Mesothelial cell of epicardium (in vitro differentiated cells): ENCODE results near the gene ZNF446. TPM values are rescaled to one million over a fixed set of nuclear protein-coding genes. Genes with fewer than 3 reads are reported as not detected.
A peak's percentile ranks its signal among the peaks of the same experiment; 100 is the strongest.

Experiments
- DNase-seq, 2 experiments: peaks; one replicate each; pipeline ENCODE4 v3.0.0; 2021; ENCODE audit warnings: low spot score in 2 of 2; ENCODE audit not compliant: unreplicated experiment in 2 of 2
- H3K27ac Mint-ChIP-seq: 2 replicates; pipeline ENCODE4 v1.8.0; 2021; ENCODE audit warnings: mixed read lengths
- H3K27me3 Mint-ChIP-seq: 2 replicates; pipeline ENCODE4 v1.8.0; 2021; ENCODE audit warnings: low read depth, mixed read lengths
- H3K36me3 Mint-ChIP-seq: 2 replicates; pipeline ENCODE4 v1.8.0; 2021; ENCODE audit warnings: mixed read lengths
- H3K4me1 Mint-ChIP-seq: 2 replicates; pipeline ENCODE4 v1.8.0; 2021; ENCODE audit warnings: mixed read lengths
- H3K4me3 Mint-ChIP-seq: 2 replicates; pipeline ENCODE4 v1.8.0; 2021; ENCODE audit warnings: mild to moderate bottlenecking, moderate library complexity, mixed read lengths
- H3K9me3 Mint-ChIP-seq: 2 replicates; pipeline ENCODE4 v1.8.0; 2021; ENCODE audit warnings: mixed read lengths
- total RNA-seq: library from RNA; stranded (reverse); gene quantifications from 3 replicates; pipeline ENCODE4 v1.2.1, GENCODE V29; 2021
- TF ChIP-seq, protein P1 (sequence below): fragments of 200-600 bp; sonication (generic); IDR thresholded peaks from one replicate; pipeline ENCODE4 v1.5.0; 2021; ENCODE audit warnings: antibody characterized with exemption; ENCODE audit not compliant: unreplicated experiment

The ZNF446 gene
- total RNA-seq, 1 donor from 2014 or later: 18.0 TPM

DNA sequence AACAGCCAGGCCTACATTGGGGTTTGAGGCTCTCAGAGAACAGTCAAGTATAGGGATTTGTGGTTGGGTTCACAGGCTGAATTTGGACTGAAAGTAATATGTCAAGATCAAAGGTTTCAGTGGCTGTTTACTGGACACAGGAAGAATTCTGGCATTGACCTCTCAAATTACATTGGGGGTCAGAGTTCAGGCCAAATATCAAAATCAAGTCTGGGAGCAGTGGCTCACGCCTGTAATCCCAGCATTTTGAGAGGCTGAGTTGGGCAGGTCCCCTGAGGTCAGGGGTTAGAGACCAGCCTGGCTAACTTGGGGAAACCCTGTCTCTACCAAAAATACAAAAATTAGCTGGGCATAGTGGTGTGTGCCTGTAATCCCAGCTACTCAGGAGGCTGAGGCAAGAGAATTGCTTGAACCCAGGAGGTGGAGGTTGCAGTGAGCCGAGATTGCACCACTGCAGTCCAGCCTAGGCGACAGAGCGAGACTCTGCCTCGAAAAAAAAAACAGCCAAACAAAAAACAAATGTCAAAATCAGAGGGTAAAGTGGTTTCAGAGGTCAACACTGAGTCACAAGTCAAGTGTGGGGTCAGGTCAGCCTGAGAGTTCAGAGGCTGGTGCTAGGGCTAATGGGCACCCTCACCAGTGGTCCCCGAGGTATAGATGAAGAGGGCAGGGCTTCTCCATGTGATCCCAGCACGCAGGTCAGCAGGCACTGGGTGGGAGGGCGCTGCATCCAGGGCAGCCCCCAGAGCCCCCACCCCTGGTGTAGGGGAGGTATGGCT, 34.1 kb downstream of the ZNF446 start:
- Mint-ChIP-seq H3K4me1 (peaks cover 9% of the 10 kb centered on the region), H3K9me3 (peaks cover 9% of the 10 kb centered on the region), H3K27ac (no peak overlapping the region), H3K36me3 (peaks cover 7% of the 10 kb centered on the region), H3K27me3 (no peaks in the 10 kb centered on the region), H3K4me3 (no peak overlapping the region)
- DNase-seq: no peak
- TF ChIP-seq, protein P1, sequence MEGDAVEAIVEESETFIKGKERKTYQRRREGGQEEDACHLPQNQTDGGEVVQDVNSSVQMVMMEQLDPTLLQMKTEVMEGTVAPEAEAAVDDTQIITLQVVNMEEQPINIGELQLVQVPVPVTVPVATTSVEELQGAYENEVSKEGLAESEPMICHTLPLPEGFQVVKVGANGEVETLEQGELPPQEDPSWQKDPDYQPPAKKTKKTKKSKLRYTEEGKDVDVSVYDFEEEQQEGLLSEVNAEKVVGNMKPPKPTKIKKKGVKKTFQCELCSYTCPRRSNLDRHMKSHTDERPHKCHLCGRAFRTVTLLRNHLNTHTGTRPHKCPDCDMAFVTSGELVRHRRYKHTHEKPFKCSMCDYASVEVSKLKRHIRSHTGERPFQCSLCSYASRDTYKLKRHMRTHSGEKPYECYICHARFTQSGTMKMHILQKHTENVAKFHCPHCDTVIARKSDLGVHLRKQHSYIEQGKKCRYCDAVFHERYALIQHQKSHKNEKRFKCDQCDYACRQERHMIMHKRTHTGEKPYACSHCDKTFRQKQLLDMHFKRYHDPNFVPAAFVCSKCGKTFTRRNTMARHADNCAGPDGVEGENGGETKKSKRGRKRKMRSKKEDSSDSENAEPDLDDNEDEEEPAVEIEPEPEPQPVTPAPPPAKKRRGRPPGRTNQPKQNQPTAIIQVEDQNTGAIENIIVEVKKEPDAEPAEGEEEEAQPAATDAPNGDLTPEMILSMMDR: no peak

DNA sequence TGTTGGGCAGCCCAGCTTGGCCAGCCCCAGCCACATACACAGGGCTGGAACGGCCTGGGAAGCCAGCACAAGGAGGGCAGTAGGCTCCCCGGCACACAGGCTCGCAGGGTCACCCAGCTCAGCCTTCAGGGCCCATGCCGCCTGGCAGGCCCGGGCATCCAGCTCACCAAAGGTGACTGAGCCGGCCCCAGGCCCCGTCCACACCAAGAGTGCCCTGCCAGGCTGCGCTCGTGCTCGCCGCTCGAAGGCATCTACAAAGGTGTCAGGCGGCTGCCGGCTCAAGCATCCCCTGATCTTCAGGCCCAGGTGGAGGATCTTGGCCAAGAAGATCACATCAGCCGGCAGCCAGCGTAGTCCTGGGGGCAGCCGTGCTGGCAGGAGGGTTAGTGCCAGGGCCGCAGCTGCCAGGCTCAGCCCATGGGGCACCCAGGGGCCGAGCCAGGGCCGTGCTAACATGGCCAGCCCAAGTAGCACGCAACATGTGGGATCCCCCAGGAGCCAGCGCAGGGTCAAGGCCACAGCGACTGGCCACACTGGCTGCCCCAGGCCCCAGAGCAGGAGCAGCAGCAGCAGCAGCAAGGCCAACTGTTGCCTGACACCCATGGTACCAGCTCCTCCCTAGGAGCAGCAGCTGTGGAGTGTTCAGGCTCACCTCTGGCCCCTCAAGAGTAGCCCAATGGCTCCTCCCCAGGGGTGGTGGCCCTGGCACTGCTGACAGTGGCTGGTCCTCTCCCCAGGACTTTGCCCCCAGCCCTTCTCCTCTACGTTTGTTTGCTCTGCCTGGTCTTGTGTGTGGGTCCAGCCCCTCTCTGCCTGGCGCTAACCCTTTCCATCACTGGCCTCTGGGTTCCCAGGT, 35.4 kb downstream of the ZNF446 start, which contains the start of gene SLC27A5:
TSS of gene SLC27A5 (minus strand) at position 640 of the 856 bp plus-strand sequence. CDS start at position 603, 37 bp downstream.
- TF ChIP-seq, protein P1: no peak
- no peak within 1 kb of the TSS for H3K27ac Mint-ChIP-seq
- H3K4me3 Mint-ChIP-seq: no peak within 1 kb of the TSS
- H3K9me3 Mint-ChIP-seq: peaks cover 9% of the 10 kb centered on the region
- H3K27me3 Mint-ChIP-seq: no peaks in the 10 kb centered on the region
- peaks cover 18% of the 10 kb centered on the region for H3K4me1 Mint-ChIP-seq
- peaks cover 7% of the 10 kb centered on the region for H3K36me3 Mint-ChIP-seq
- DNase-seq: no peak

DNA sequence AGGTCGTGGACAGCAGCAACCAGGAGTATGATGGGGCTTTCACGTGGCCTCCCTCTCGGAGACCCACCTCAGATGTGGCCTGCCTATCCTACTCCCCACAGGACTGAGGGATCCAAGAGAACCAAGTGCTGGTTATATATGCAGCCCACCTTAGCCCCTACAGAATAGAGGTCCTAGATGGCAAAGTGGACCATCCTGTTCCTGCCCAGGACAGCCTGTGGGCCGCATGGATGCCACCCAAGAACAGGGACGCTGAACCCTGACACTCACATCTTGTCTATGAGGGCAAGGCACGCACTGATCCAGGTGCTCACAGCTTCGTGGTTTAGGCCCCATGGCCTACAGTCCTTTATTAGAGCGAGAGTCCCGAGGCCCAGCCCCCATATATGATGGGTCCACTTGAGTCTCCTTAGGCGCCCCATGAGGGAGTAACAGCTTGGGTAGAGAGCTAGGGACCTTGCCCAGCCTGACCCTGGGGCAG, 37.1 kb downstream of the ZNF446 start:
- Mint-ChIP-seq H3K27me3 (no peaks in the 10 kb centered on the region), H3K4me3 (no peak overlapping the region)
- TF ChIP-seq, protein P1: no peak

DNA sequence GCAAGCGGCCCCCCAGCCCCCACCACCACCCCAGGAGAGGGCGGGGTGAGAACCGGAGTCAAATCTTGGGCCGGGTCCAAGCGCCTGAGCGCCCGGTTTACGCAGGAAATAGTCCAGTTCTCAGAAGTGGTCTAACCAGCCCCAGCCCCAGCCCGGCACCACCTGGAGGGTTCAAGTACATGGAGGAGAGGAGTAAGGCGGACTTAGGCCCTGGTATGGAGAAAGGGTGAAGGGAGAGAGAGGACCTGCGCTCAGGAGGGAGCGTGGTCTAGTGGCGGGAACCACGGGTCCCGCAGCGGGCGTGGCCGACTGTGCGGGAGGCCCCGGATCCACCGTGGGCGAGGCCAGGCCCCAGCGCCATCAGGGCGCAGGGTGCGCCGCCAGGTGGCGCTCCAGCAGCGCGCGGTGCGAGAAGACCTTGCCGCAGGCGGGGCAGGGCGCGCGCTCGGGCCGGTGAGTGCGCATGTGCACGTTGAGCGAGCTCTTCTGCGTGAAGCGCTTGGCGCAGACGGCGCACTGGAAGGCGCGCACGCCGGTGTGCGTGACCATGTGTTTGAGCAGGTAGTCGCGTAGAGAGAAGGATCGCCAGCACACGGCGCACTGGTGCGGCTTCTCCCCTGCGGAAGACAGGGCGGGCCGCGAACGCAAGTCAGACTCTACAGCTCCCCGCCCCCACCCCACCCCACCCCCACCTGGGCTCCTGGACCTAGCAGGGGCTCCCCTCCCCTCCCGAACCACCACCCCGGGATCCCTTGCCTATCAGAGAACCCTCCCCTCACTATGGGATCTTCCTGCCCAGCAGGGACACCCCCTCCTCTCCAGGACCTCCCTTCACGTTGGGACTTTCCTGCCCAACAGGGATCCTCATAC, 37.8 kb downstream of the ZNF446 start:
- H3K27ac Mint-ChIP-seq: peak overlapping the region; percentile 76
- H3K27me3 Mint-ChIP-seq: no peaks in the 10 kb centered on the region
- DNase-seq: peak; percentile 90 to 96
- peaks cover 30% of the 10 kb centered on the region for H3K4me1 Mint-ChIP-seq
- peak overlapping the region; percentile 71 for H3K4me3 Mint-ChIP-seq
- no peaks in the 10 kb centered on the region for H3K36me3 Mint-ChIP-seq
- no peaks in the 10 kb centered on the region for H3K9me3 Mint-ChIP-seq
- TF ChIP-seq, protein P1: peak; percentile 95

More for the DNA sequence above, 37.1 kb downstream of the ZNF446 start:
- Mint-ChIP-seq H3K36me3 (no peaks in the 10 kb centered on the region), H3K27ac (no peak overlapping the region), H3K4me1 (peaks cover 23% of the 10 kb centered on the region), H3K9me3 (no peaks in the 10 kb centered on the region)
- DNase-seq: no peak

DNA sequence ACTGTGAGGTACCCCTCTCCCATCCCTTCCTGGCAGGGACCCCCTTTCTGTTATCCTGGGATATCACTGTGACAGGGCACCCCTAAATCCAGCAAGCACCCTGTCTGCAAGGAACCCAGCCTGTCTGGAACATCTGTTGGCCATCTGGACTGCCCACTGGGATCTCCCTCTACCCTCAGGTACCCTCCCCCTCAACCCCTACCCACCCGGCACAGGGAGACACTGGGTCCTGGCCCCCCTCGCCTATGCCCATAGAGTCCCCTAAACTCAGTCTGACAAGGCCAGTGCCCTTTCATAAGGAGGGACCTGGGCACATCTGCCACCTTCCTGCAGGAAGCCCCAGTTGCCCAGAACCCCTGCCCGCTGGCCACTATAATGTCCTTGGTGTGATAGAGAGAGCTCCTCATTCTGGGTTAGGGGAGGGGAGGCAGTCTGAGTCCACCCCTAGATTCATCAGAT, 38.4 kb downstream of the ZNF446 start:
- peaks cover 32% of the 10 kb centered on the region for H3K4me1 Mint-ChIP-seq
- peak overlapping the region; percentile 67 for H3K27ac Mint-ChIP-seq

More for the DNA sequence above, 38.4 kb downstream of the ZNF446 start:
- Mint-ChIP-seq H3K9me3 (no peaks in the 10 kb centered on the region), H3K36me3 (no peaks in the 10 kb centered on the region), H3K4me3 (peak overlapping the region; percentile 71), H3K27me3 (no peaks in the 10 kb centered on the region)
- DNase-seq: no peak
- TF ChIP-seq, protein P1: no peak
